Embryonic facial prominence (tissue), 1 donor: ENCODE measurements around the gene TBCK.
"Not testable (repeated sequence)": the region's sequence is repeated elsewhere in the genome, so short reads cannot be mapped to it uniquely, and the experiment has no call there.

Experiments used
- DNase-seq: peaks from one replicate; pipeline ENCODE4 v3.0.0-alpha.2; 2016; ENCODE audit errors: extremely low spot score

TBCK gene

GRCh38 chr4:106114270-106114669 is 201.7 kb downstream of the TBCK start:
- DNase-seq: no peak

GRCh38 chr4:106111778-106112469 is 204.1 kb downstream of the TBCK start:
- not testable (repeated sequence) for DNase-seq

- DNase-seq: no peak
These were observed 206.1 kb downstream of the TBCK start for GRCh38 chr4:106109929-106110328.

GRCh38 chr4:106105697-106106096 is 210.3 kb downstream of the TBCK start:
- no peak for DNase-seq

- DNase-seq: no peak
These were observed 211.7 kb downstream of the TBCK start for GRCh38 chr4:106104276-106104675.

GRCh38 chr4:106096454-106096853 is 219.6 kb downstream of the TBCK start:
- DNase-seq: no peak

- DNase-seq: no peak
These were observed 220.6 kb downstream of the TBCK start for GRCh38 chr4:106095408-106095807.

GRCh38 chr4:106092361-106093040 is 223.5 kb downstream of the TBCK start:
- DNase-seq: no peak

GRCh38 chr4:106090826-106091225 is 225.2 kb downstream of the TBCK start:
- no peak for DNase-seq

- DNase-seq: no peak
These were observed 232.9 kb downstream of the TBCK start for GRCh38 chr4:106083065-106083464.

GRCh38 chr4:106080376-106080775 is 235.6 kb downstream of the TBCK start:
- DNase-seq: no peak

- no peak for DNase-seq
These were observed 236.4 kb downstream of the TBCK start for GRCh38 chr4:106079616-106080015.

- DNase-seq: no peak
These were observed 251.0 kb downstream of the TBCK start for GRCh38 chr4:106065018-106065417.

GRCh38 chr4:106063009-106063408 is 253.0 kb downstream of the TBCK start:
- DNase-seq: no peak

- no peak for DNase-seq
These were observed 253.5 kb downstream of the TBCK start for GRCh38 chr4:106062452-106062875.

GRCh38 chr4:106058921-106059320 is 257.1 kb downstream of the TBCK start:
- no peak for DNase-seq

GRCh38 chr4:106056914-106057313 is 259.1 kb downstream of the TBCK start:
- no peak for DNase-seq

GRCh38 chr4:106051514-106051913 is 264.5 kb downstream of the TBCK start:
- no peak for DNase-seq

- DNase-seq: no peak
These were observed 266.5 kb downstream of the TBCK start for GRCh38 chr4:106049490-106049889.

GRCh38 chr4:106048250-106048971 is 267.6 kb downstream of the TBCK start:
- no peak for DNase-seq

- no peak for DNase-seq
These were observed 269.9 kb downstream of the TBCK start for GRCh38 chr4:106046083-106046482.

GRCh38 chr4:106041294-106042002 is 274.6 kb downstream of the TBCK start:
- DNase-seq: no peak
